DND-41 (cell line): Measurements from ENCODE around the gene MB21D2.

Experiments
- EZH2 ChIP-seq: IDR thresholded peaks from 3 replicates; pipeline ENCODE4 v1.6.1; 2012; ENCODE audit warnings: borderline replicate concordance, low read depth, mild to moderate bottlenecking, moderate library complexity, low read length, inconsistent platforms; ENCODE audit not compliant: severe bottlenecking
- TF ChIP-seq, protein P1 (sequence below): IDR thresholded peaks from 2 replicates; pipeline ENCODE4 v1.5.1; 2012; ENCODE audit warnings: borderline replicate concordance, low read length, moderate library complexity, mild to moderate bottlenecking; ENCODE audit not compliant: poor library complexity, severe bottlenecking; ENCODE audit errors: extremely low read depth

DNA sequence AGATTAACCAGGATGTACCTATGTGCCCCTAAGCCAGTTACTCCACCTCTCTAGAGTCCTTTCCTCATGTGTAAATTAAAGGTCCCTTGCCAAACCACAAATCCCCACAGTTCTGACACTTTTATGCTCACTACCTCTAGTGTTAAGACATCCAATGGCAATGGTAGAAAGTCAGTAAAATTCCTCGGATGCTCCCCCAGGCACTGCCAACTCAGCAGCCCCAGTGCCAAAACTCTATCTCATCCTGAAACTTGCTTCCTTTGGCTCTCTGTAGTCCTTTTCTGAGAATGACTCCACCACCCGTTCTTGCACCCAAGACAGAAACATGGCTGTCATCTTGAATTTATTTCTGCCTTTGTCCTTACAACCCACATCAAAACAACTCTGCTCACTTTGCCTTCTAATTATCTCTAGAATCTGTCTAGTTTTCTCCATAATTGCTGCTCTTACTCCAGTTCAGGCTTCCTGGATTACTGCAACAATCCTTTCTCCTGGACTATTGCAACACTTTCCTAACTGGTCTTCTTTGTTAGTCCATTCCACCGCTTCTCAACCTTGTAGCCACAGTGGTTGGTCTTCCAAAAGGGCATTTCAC, 41.6 kb downstream of the MB21D2 start:
- TF ChIP-seq, protein P1, sequence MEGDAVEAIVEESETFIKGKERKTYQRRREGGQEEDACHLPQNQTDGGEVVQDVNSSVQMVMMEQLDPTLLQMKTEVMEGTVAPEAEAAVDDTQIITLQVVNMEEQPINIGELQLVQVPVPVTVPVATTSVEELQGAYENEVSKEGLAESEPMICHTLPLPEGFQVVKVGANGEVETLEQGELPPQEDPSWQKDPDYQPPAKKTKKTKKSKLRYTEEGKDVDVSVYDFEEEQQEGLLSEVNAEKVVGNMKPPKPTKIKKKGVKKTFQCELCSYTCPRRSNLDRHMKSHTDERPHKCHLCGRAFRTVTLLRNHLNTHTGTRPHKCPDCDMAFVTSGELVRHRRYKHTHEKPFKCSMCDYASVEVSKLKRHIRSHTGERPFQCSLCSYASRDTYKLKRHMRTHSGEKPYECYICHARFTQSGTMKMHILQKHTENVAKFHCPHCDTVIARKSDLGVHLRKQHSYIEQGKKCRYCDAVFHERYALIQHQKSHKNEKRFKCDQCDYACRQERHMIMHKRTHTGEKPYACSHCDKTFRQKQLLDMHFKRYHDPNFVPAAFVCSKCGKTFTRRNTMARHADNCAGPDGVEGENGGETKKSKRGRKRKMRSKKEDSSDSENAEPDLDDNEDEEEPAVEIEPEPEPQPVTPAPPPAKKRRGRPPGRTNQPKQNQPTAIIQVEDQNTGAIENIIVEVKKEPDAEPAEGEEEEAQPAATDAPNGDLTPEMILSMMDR = no peak
- no peak for TF ChIP-seq EZH2
